Measurements from ENCODE around the gene ACOXL.

DNA sequence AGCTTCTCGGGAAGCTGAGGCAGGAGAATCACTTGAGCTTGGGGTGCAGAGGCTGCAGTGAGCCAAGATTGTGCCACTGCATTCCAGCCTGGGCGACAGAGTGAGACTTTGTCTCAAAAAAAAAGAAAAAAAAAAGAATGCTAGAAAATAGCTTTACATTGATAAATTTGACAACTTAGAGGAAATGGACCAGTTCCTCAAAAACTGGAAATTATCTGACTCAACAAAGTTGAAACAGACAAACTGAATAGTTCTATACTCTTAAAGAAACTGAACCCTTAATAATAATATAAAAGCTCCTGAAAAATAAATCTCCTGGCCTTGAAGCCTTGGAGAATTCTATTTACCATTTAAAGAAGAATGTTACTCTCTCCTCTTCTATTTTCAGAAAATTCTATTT lies 237.3 kb downstream of the ACOXL start:
- TF ChIP-seq, protein P1, sequence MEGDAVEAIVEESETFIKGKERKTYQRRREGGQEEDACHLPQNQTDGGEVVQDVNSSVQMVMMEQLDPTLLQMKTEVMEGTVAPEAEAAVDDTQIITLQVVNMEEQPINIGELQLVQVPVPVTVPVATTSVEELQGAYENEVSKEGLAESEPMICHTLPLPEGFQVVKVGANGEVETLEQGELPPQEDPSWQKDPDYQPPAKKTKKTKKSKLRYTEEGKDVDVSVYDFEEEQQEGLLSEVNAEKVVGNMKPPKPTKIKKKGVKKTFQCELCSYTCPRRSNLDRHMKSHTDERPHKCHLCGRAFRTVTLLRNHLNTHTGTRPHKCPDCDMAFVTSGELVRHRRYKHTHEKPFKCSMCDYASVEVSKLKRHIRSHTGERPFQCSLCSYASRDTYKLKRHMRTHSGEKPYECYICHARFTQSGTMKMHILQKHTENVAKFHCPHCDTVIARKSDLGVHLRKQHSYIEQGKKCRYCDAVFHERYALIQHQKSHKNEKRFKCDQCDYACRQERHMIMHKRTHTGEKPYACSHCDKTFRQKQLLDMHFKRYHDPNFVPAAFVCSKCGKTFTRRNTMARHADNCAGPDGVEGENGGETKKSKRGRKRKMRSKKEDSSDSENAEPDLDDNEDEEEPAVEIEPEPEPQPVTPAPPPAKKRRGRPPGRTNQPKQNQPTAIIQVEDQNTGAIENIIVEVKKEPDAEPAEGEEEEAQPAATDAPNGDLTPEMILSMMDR (conservative IDR thresholded peaks at IDR 0.05 in 1 of 2, IDR thresholded peaks at IDR 0.05 in 1 of 2; ENCODE audit: extremely low read depth in 1 of 2, insufficient read depth in 1 of 2, low read depth in 1 of 2, low read length in 2 of 2), result no peak
- TF ChIP-seq EZH2 (IDR thresholded peaks at IDR 0.05; ENCODE audit: borderline replicate concordance, low read length), result no peak

Data from mammary epithelial cell (primary cell).